ENCODE measurements around the gene NUP210L.

Gene NUP210L

DNA sequence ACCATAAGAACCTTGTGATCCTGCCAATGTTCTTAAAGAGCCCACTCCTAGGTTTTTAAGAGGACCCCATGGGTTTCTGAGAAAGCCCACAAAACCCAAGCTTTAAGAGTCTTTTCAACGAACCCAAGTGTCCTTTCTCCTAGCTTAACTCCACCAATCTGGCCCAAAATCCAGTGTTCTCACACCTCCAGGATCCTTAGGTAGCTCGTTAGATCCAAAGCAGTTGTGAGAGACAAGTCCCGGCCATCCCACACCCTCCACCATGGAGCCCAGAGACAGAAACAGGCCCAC is 210.1 kb downstream of the NUP210L start:
- H3K36me3 ChIP-seq (ENCODE audit: control insufficient read depth, insufficient read depth, low read length), result peaks cover 36% of the 10 kb centered on the region

GRCh38 chr1:153944005-153944826 is 210.7 kb downstream of the NUP210L start:
- Histone ChIP-seq H3K4me1 (ENCODE audit: control insufficient read depth, insufficient read depth, low read length) (peaks cover 4% of the 10 kb centered on the region), H3K9me3 (ENCODE audit: control insufficient read depth, insufficient read depth, low read length) (no peaks in the 10 kb centered on the region), H3K27me3 (ENCODE audit: control insufficient read depth, insufficient read depth, low read length) (no peaks in the 10 kb centered on the region), H3K4me3 (ENCODE audit: low read depth, low read length) (no peak overlapping the region), H3K9ac (ENCODE audit: low read depth, low read length) (no peak overlapping the region), H3K36me3 (ENCODE audit: control insufficient read depth, insufficient read depth, low read length) (peaks cover 40% of the 10 kb centered on the region)

More for the DNA sequence above, 210.1 kb downstream of the NUP210L start:
- Histone ChIP-seq H3K27me3 (ENCODE audit: control insufficient read depth, insufficient read depth, low read length) (no peaks in the 10 kb centered on the region), H3K4me3 (ENCODE audit: low read depth, low read length) (peak overlapping the region; percentile 78), H3K4me1 (ENCODE audit: control insufficient read depth, insufficient read depth, low read length) (peaks cover 4% of the 10 kb centered on the region), H3K9me3 (ENCODE audit: control insufficient read depth, insufficient read depth, low read length) (no peaks in the 10 kb centered on the region), H3K9ac (ENCODE audit: low read depth, low read length) (no peak overlapping the region)

GRCh38 chr1:153942766-153943549 is 211.9 kb downstream of the NUP210L start:
- peaks cover 4% of the 10 kb centered on the region for H3K4me1 ChIP-seq (ENCODE audit: control insufficient read depth, insufficient read depth, low read length)
- H3K4me3 ChIP-seq (ENCODE audit: low read depth, low read length), result no peak overlapping the region
- H3K9me3 ChIP-seq (ENCODE audit: control insufficient read depth, insufficient read depth, low read length), result no peaks in the 10 kb centered on the region
- H3K27me3 ChIP-seq (ENCODE audit: control insufficient read depth, insufficient read depth, low read length), result no peaks in the 10 kb centered on the region
- H3K9ac ChIP-seq (ENCODE audit: low read depth, low read length), result no peak overlapping the region
- H3K36me3 ChIP-seq (ENCODE audit: control insufficient read depth, insufficient read depth, low read length), result peaks cover 28% of the 10 kb centered on the region

All from iPS-15b (cell line).